B cell (primary cell): ENCODE data around the gene BBS1. TPM values are rescaled to one million over a fixed set of nuclear protein-coding genes. Genes with fewer than 3 reads are reported as not detected.
"Not testable (repeated sequence)": the region's sequence is repeated elsewhere in the genome, so short reads cannot be mapped to it uniquely, and the experiment has no call there.

Experiments
- ATAC-seq: fragments of 200-7000 bp; cut with Tn5 transposase; one replicate; pipeline ENCODE4 v1.10.0; 2021; ENCODE audit warnings: low read depth, mild to moderate bottlenecking, moderate number of reproducible peaks, moderate library complexity
- CTCF ChIA-PET: fragments of 350-600 bp; sonication (Branson Sonifier 250); formaldehyde crosslinking; loops from one replicate; lab custom pipeline; 2021; ENCODE audit warnings: antibody characterized with exemption, inconsistent platforms; lab: Charles Lee
- POLR2A ChIA-PET: fragments of 350-600 bp; sonication (Branson Sonifier 250); formaldehyde crosslinking; loops from one replicate; lab custom pipeline; 2021; ENCODE audit warnings: antibody characterized with exemption; lab: Charles Lee
- DNase-seq: peaks from one replicate; pipeline ENCODE4 v3.0.0; 2013
- H2AFZ ChIP-seq: 2 replicates; pipeline ENCODE4 v1.6.1; 2012; ENCODE audit warnings: mild to moderate bottlenecking, low read depth, low read length; ENCODE audit not compliant: insufficient read depth, poor library complexity, severe bottlenecking
- H3K27ac ChIP-seq, 2 donors: 1 replicate in 1 of 2; 2 replicates in 1 of 2; pipeline ENCODE4 v1.5.1; 2012 to 2013; ENCODE audit warnings: low read length in 2 of 2, mild to moderate bottlenecking in 2 of 2, moderate library complexity in 1 of 2
- H3K27me3 ChIP-seq, 4 experiments: fragments of 200-600 bp in 1 of 4; sonication (generic) in 1 of 4; replicated peaks in 1 of 4; 1 replicate in 2 of 4; 2 replicates in 2 of 4; pipeline versions ENCODE4 v1.6.1 to v1.7.0; 2013 to 2016; ENCODE audit warnings: low read length in 3 of 4, mild to moderate bottlenecking in 2 of 4, mixed read lengths in 1 of 4, moderate library complexity in 1 of 4; ENCODE audit not compliant: insufficient read depth in 4 of 4, control insufficient read depth in 3 of 4; ENCODE audit errors: control extremely low read depth in 1 of 4
- H3K36me3 ChIP-seq, 2 experiments: replicated peaks in 1 of 2; 1 replicate in 1 of 2; 2 replicates in 1 of 2; pipeline versions ENCODE4 v1.6.1 to v1.7.1; 2013; ENCODE audit warnings: low read length in 1 of 2; ENCODE audit not compliant: insufficient read depth in 2 of 2, control insufficient read depth in 1 of 2; ENCODE audit errors: control extremely low read depth in 1 of 2, extremely low read depth in 1 of 2
- H3K4me1 ChIP-seq, 2 donors: fragments of 200-600 bp in 1 of 2; sonication (generic) in 1 of 2; 1 replicate in 1 of 2; 2 replicates in 1 of 2; pipeline versions ENCODE4 v1.5.1 to v1.6.1; 2013 to 2017; ENCODE audit warnings: low read length in 2 of 2; ENCODE audit not compliant: control insufficient read depth in 2 of 2, insufficient read depth in 2 of 2
- H3K4me2 ChIP-seq: replicated peaks from 2 replicates; pipeline ENCODE3; 2012; ENCODE audit warnings: mild to moderate bottlenecking, low read depth, low read length; ENCODE audit not compliant: poor library complexity, severe bottlenecking
- H3K4me3 ChIP-seq, 5 experiments: fragments of 200-600 bp in 1 of 5; sonication (generic) in 1 of 5; 1 replicate in 3 of 5; 2 replicates in 2 of 5; pipeline versions ENCODE4 v1.5.1 to v1.7.0; 2011 to 2016; ENCODE audit warnings: low read length in 4 of 5, mild to moderate bottlenecking in 4 of 5, low read depth in 2 of 5, control low read depth in 1 of 5, moderate library complexity in 1 of 5; ENCODE audit not compliant: insufficient read depth in 1 of 5; ENCODE audit errors: control extremely low read depth in 1 of 5, extremely low read depth in 1 of 5
- H3K79me2 ChIP-seq: fragments of 200-600 bp; sonication (generic); one replicate; pipeline ENCODE4 v1.6.0; 2016; ENCODE audit warnings: low read length; ENCODE audit not compliant: control insufficient read depth, insufficient read depth
- H3K9ac ChIP-seq: fragments of 200-600 bp; sonication (generic); 2 replicates; pipeline ENCODE4 v1.6.1; 2017; ENCODE audit warnings: mild to moderate bottlenecking, low read length, moderate library complexity
- H3K9me3 ChIP-seq, 3 donors: one replicate each; pipeline versions ENCODE4 v1.6.1 to v1.7.1; 2013; ENCODE audit warnings: low read length in 2 of 3; ENCODE audit not compliant: control insufficient read depth in 2 of 3, insufficient read depth in 1 of 3; ENCODE audit errors: control extremely low read depth in 1 of 3
- H4K20me1 ChIP-seq: 2 replicates; pipeline ENCODE4 v1.6.0; 2012; ENCODE audit warnings: mild to moderate bottlenecking, low read length; ENCODE audit not compliant: insufficient read depth, control insufficient read depth, poor library complexity, severe bottlenecking
- H3K27ac Mint-ChIP-seq: one replicate; pipeline ENCODE4 v1.8.0; 2021; ENCODE audit warnings: mixed read lengths
- H3K27me3 Mint-ChIP-seq: one replicate; pipeline ENCODE4 v1.8.0; 2021; ENCODE audit warnings: mixed read lengths
- H3K4me1 Mint-ChIP-seq: one replicate; pipeline ENCODE4 v1.8.0; 2021; ENCODE audit warnings: mixed read lengths
- H3K4me3 Mint-ChIP-seq: one replicate; pipeline ENCODE4 v1.8.0; 2021; ENCODE audit warnings: mixed read lengths
- H3K9me3 Mint-ChIP-seq: one replicate; pipeline ENCODE4 v1.8.0; 2022; ENCODE audit warnings: mixed read lengths; ENCODE audit not compliant: insufficient read depth
- CTCF ChIP-seq: fragments of 200-600 bp; IDR thresholded peaks from one replicate; pipeline ENCODE4 v1.8.0; 2022; ENCODE audit warnings: antibody characterized with exemption, mild to moderate bottlenecking
- EZH2 ChIP-seq: IDR thresholded peaks from 2 replicates; pipeline ENCODE4 v1.6.1; 2012; ENCODE audit warnings: borderline replicate concordance, low read depth, mild to moderate bottlenecking, moderate library complexity, low read length; ENCODE audit not compliant: insufficient read depth, poor library complexity, severe bottlenecking
- WGBS: methylation state at CpG from one replicate; pipeline ENCODE4 v1.1.5; 2013; ENCODE audit warnings: missing lambda C conversion rate; ENCODE audit not compliant: insufficient coverage; 5-methylcytosine and 5-hydroxymethylcytosine counted together
- intact Hi-C: fragments of 100-400 bp; cut with micrococcal nuclease; formaldehyde crosslinking; loops from one replicate; pipeline ENCODE4 v1.10.0; 2022
- polyA plus RNA-seq: library from polyadenylated mRNA; depleted of rRNA; stranded (reverse); fragments of >200 nt; gene quantifications from 2 replicates; pipeline ENCODE4 v1.2.3, GENCODE V29; 2012
- total RNA-seq, 2 donors: library from RNA; stranded (reverse); fragments of 120-200 nt in 1 of 2; gene quantifications; 1 replicate in 1 of 2; 2 replicates in 1 of 2; pipeline versions ENCODE4 v1.2.3 to v1.2.4, GENCODE V29; 2013 to 2022

The BBS1 gene
- total and polyA plus RNA-seq, 2 donors (not counting 1 experiment from before 2014, with no cell fraction given), result 20.4 to 52.5 TPM

- CTCF ChIA-PET, result interaction anchor here (0.5 to 12.2 kb wide), 17 partner anchors 9 to 253 kb away, joined by 3 to 301 read pairs (median 4); partner anchors contain the start of genes CCDC87, CTSF, RBM4 and RBM4B
- no peak overlapping the region for H3K27ac ChIP-seq
- TF ChIP-seq CTCF (no peak), EZH2 (no peak)
- Mint-ChIP-seq H3K27ac (no peak overlapping the region), H3K4me3 (no peak overlapping the region), H3K4me1 (peaks cover 8% of the 10 kb centered on the region), H3K27me3 (peaks cover 9% of the 10 kb centered on the region), H3K9me3 (peaks cover 3% of the 10 kb centered on the region)
- ATAC-seq (no peak), DNase-seq (no peak)
- H3K4me1 ChIP-seq, result peaks cover 3 to 7% of the 10 kb centered on the region in 2 donors
- peaks cover 0 to 4% (median 0%) of the 10 kb centered on the region in 4 experiments for H3K27me3 ChIP-seq
- H3K4me2 ChIP-seq, result no peak overlapping the region
- intact Hi-C loops, result no loop called here
- H3K36me3 ChIP-seq, result no peaks in the 10 kb centered on the region
- no peak overlapping the region for H3K4me3 ChIP-seq
- H3K9me3 ChIP-seq, result peaks cover 3 to 14% (median 5%) of the 10 kb centered on the region in 3 donors
- POLR2A ChIA-PET, result interaction anchor here (0.6 to 1.8 kb wide), 2 partner anchors 35 to 97 kb away, joined by 3 to 10 read pairs; partner anchors contain the start of genes RBM14 and RBM4B
- no peaks in the 10 kb centered on the region for H3K79me2 ChIP-seq
- H4K20me1 ChIP-seq, result no peaks in the 10 kb centered on the region
- WGBS, result 100% methylated on average over 1 of the region's 3 CpGs
- H2AFZ ChIP-seq, result no peak overlapping the region
- no peak overlapping the region for H3K9ac ChIP-seq
Observed at GRCh38 chr11:66581261-66581660, 70.8 kb downstream of the BBS1 start.

GRCh38 chr11:66582565-66583147 is 72.2 kb downstream of the BBS1 start:
- H3K79me2 ChIP-seq, POLR2A ChIA-PET, H3K9me3 Mint-ChIP-seq, H3K27me3 Mint-ChIP-seq, H3K9ac ChIP-seq, H3K27me3 ChIP-seq, H3K27ac ChIP-seq, H2AFZ ChIP-seq, ATAC-seq, H3K4me1 Mint-ChIP-seq, DNase-seq, intact Hi-C loops, H3K36me3 ChIP-seq, H3K4me1 ChIP-seq, H3K4me3 ChIP-seq, H4K20me1 ChIP-seq, H3K4me2 ChIP-seq, H3K4me3 Mint-ChIP-seq, H3K27ac Mint-ChIP-seq: not testable (repeated sequence)
- 77% methylated on average over 2 of the region's 3 CpGs for WGBS
- H3K9me3 ChIP-seq, result peaks cover 3 to 14% (median 5%) of the 10 kb centered on the region in 3 donors
- CTCF ChIA-PET, result interaction anchor here (1.1 to 12.2 kb wide), 2 partner anchors 9 to 97 kb away, joined by 3 to 301 read pairs; partner anchors contain the start of gene RBM4B

Other genes with a start within 250 kb of the BBS1 start
- 76.0 and 77.8 TPM in 2 replicates for gene RAB1B, start 242.0 kb upstream of the BBS1 start, total RNA-seq
- gene RAB1B, start 242.0 kb upstream of the BBS1 start, polyA plus RNA-seq, result 61.7 and 77.1 TPM in 2 replicates
- 1.5 and 2.0 TPM in 2 replicates for gene CNIH2, start 232.5 kb upstream of the BBS1 start, total RNA-seq
- gene CNIH2, start 232.5 kb upstream of the BBS1 start, polyA plus RNA-seq, result 0.92 and 2.6 TPM in 2 replicates
- gene YIF1A, start 221.5 kb upstream of the BBS1 start, total RNA-seq, result 43.9 and 47.6 TPM in 2 replicates
- 65.8 and 95.0 TPM in 2 replicates for gene YIF1A, start 221.5 kb upstream of the BBS1 start, polyA plus RNA-seq
- gene TMEM151A, start 218.7 kb upstream of the BBS1 start, total RNA-seq, result 0.17 TPM in 1 of 2 replicates, not detected in the other
- gene TMEM151A, start 218.7 kb upstream of the BBS1 start, polyA plus RNA-seq, result 1.1 and 1.5 TPM in 2 replicates
- 0.83 and 0.96 TPM in 2 replicates for gene CD248, start 193.6 kb upstream of the BBS1 start, total RNA-seq
- 0.40 and 0.62 TPM in 2 replicates for gene CD248, start 193.6 kb upstream of the BBS1 start, polyA plus RNA-seq
- 1.1 and 1.7 TPM in 2 replicates for gene RIN1, start 174.2 kb upstream of the BBS1 start, total RNA-seq
- gene RIN1, start 174.2 kb upstream of the BBS1 start, polyA plus RNA-seq, result 0.42 and 0.72 TPM in 2 replicates
- gene BRMS1, start 165.5 kb upstream of the BBS1 start, total RNA-seq, result 50.9 and 58.3 TPM in 2 replicates
- 51.2 and 55.8 TPM in 2 replicates for gene BRMS1, start 165.5 kb upstream of the BBS1 start, polyA plus RNA-seq
- gene B4GAT1, start 163.0 kb upstream of the BBS1 start, total RNA-seq, result 5.2 TPM in 2 replicates
- gene B4GAT1, start 163.0 kb upstream of the BBS1 start, polyA plus RNA-seq, result 0.87 and 1.4 TPM in 2 replicates
- gene SLC29A2, start 138.9 kb upstream of the BBS1 start, total RNA-seq, result 18.5 and 20.1 TPM in 2 replicates
- gene SLC29A2, start 138.9 kb upstream of the BBS1 start, polyA plus RNA-seq, result 15.7 and 16.2 TPM in 2 replicates
- not detected in 2 replicates for gene NPAS4, start 89.6 kb upstream of the BBS1 start, total RNA-seq
- not detected in 2 replicates for gene NPAS4, start 89.6 kb upstream of the BBS1 start, polyA plus RNA-seq
- gene MRPL11, start 71.8 kb upstream of the BBS1 start, total RNA-seq, result 26.7 and 29.2 TPM in 2 replicates
- 18.0 and 25.5 TPM in 2 replicates for gene MRPL11, start 71.8 kb upstream of the BBS1 start, polyA plus RNA-seq
- 15.6 and 17.0 TPM in 2 replicates for gene PELI3, start 43.7 kb upstream of the BBS1 start, total RNA-seq
- 2.9 and 3.2 TPM in 2 replicates for gene PELI3, start 43.7 kb upstream of the BBS1 start, polyA plus RNA-seq
- 21.5 and 22.7 TPM in 2 replicates for gene DPP3, start 30.2 kb upstream of the BBS1 start, total RNA-seq
- 31.7 and 40.6 TPM in 2 replicates for gene DPP3, start 30.2 kb upstream of the BBS1 start, polyA plus RNA-seq
- 32.6 and 33.2 TPM in 2 replicates for gene ZDHHC24, start 35.4 kb downstream of the BBS1 start, total RNA-seq
- 23.9 and 29.7 TPM in 2 replicates for gene ZDHHC24, start 35.4 kb downstream of the BBS1 start, polyA plus RNA-seq
- 0.17 TPM in 1 of 2 replicates, not detected in the other for gene ACTN3, start 36.3 kb downstream of the BBS1 start, total RNA-seq
- 0.22 and 0.26 TPM in 2 replicates for gene ACTN3, start 36.3 kb downstream of the BBS1 start, polyA plus RNA-seq
- 20.9 and 24.0 TPM in 2 replicates for gene CTSF, start 58.0 kb downstream of the BBS1 start, total RNA-seq
- 14.6 and 16.6 TPM in 2 replicates for gene CTSF, start 58.0 kb downstream of the BBS1 start, polyA plus RNA-seq
- gene CCDC87, start 82.4 kb downstream of the BBS1 start, total RNA-seq, result 0.17 and 0.39 TPM in 2 replicates
- gene CCDC87, start 82.4 kb downstream of the BBS1 start, polyA plus RNA-seq, result 0.09 TPM in 1 of 2 replicates, not detected in the other
- gene CCS, start 82.5 kb downstream of the BBS1 start, total RNA-seq, result 87.8 and 98.5 TPM in 2 replicates
- 162 and 174 TPM in 2 replicates for gene CCS, start 82.5 kb downstream of the BBS1 start, polyA plus RNA-seq
- gene RBM14, start 106.0 kb downstream of the BBS1 start, total RNA-seq, result 244 and 246 TPM in 2 replicates
- gene RBM14, start 106.0 kb downstream of the BBS1 start, polyA plus RNA-seq, result 44.9 and 52.4 TPM in 2 replicates
- gene RBM4, start 128.1 kb downstream of the BBS1 start, total RNA-seq, result 199 and 203 TPM in 2 replicates
- gene RBM4, start 128.1 kb downstream of the BBS1 start, polyA plus RNA-seq, result 125 and 139 TPM in 2 replicates
- 61.3 and 66.4 TPM in 2 replicates for gene RBM4B, start 167.3 kb downstream of the BBS1 start, total RNA-seq
- gene RBM4B, start 167.3 kb downstream of the BBS1 start, polyA plus RNA-seq, result 33.2 and 36.8 TPM in 2 replicates
- 0.67 and 0.85 TPM in 2 replicates for gene SPTBN2, start 218.6 kb downstream of the BBS1 start, total RNA-seq
- gene SPTBN2, start 218.6 kb downstream of the BBS1 start, polyA plus RNA-seq, result 1.2 and 2.1 TPM in 2 replicates